HCT116 (cell line): ENCODE data around the gene METTL1. TPM values are rescaled to one million over a fixed set of nuclear protein-coding genes. Genes with fewer than 3 reads are reported as not detected.

Experiments
- ATAC-seq: fragments of 200-7000 bp; cut with Tn5 transposase; 2 replicates; pipeline ENCODE4 v1.9.1; 2020; ENCODE audit warnings: mild to moderate bottlenecking, moderate library complexity
- BruUV-seq: library from RNA; stranded (reverse); fragments of 400-500 nt; replicated peaks from 2 replicates; lab custom pipeline; 2021; lab: Mats Ljungman, UMichigan
- CTCF ChIA-PET: fragments of 300-600 bp; sonication (Branson Sonifier 250); formaldehyde crosslinking; loops from one replicate; lab custom pipeline; 2021; ENCODE audit warnings: antibody characterized with exemption; lab: Charles Lee
- POLR2A ChIA-PET: fragments of 300-600, 350-600 bp; sonication (Branson Sonifier 250); formaldehyde crosslinking; loops from one replicate; lab custom pipeline; 2021; ENCODE audit warnings: antibody characterized with exemption; lab: Charles Lee
- RAD21 ChIA-PET, 2 experiments: fragments of 300-600 bp; sonication (Branson Sonifier 250); formaldehyde crosslinking; loops; one replicate each; lab custom pipeline; 2023; ENCODE audit warnings: low total read pairs in 2 of 2; ENCODE audit not compliant: uncharacterized antibody in 2 of 2, unreplicated experiment in 2 of 2, low non-redundant PET in 1 of 2; lab: Charles Lee
- DNase-seq: peaks from one replicate; pipeline ENCODE4 v3.0.0-alpha.2; 2010; ENCODE audit warnings: low read depth, low spot score
- H2AFZ ChIP-seq: fragments of 200-600 bp; shearing (Covaris generic), sonication (generic); 2 replicates; pipeline ENCODE4 v1.6.1; 2017; ENCODE audit warnings: low read depth, mixed run types, mixed read lengths, antibody characterized with exemption, low read length; ENCODE audit not compliant: poor library complexity, severe bottlenecking
- H3K27ac ChIP-seq: 2 replicates; pipeline ENCODE4 v1.5.1; 2012; ENCODE audit warnings: low read depth, low read length
- H3K27me3 ChIP-seq: fragments of 200-600 bp; sonication (generic); 2 replicates; pipeline ENCODE4 v1.6.1; 2016; ENCODE audit warnings: mixed run types, low read length, mixed read lengths; ENCODE audit not compliant: insufficient read depth
- H3K36me3 ChIP-seq, 2 experiments: fragments of 200-500 bp in 1 of 2; fragments of 200-600 bp in 1 of 2; sonication (Bioruptor generic) in 1 of 2; sonication (generic) in 1 of 2; 2 replicates each; pipeline versions ENCODE4 v1.5.1 to v1.6.1; 2014 to 2016; ENCODE audit warnings: low read length in 2 of 2, inconsistent platforms in 1 of 2, mixed read lengths in 1 of 2, mixed run types in 1 of 2; ENCODE audit not compliant: insufficient read depth in 2 of 2, control insufficient read depth in 1 of 2
- H3K4me1 ChIP-seq, 2 experiments: fragments of 200-600 bp in 1 of 2; sonication (generic) in 1 of 2; 2 replicates each; pipeline versions ENCODE4 v1.5.1 to v1.6.1; 2012 to 2017; ENCODE audit warnings: low read length in 2 of 2, inconsistent platforms in 1 of 2, mild to moderate bottlenecking in 1 of 2, mixed read lengths in 1 of 2, mixed run types in 1 of 2, moderate library complexity in 1 of 2; ENCODE audit not compliant: insufficient read depth in 2 of 2, control insufficient read depth in 1 of 2
- H3K4me2 ChIP-seq: fragments of 200-600 bp; sonication (generic); 2 replicates; pipeline ENCODE4 v1.6.1; 2017; ENCODE audit warnings: mixed run types, low read length, mixed read lengths
- H3K4me3 ChIP-seq, 2 experiments: fragments of 200-600 bp in 1 of 2; sonication (generic) in 1 of 2; replicated peaks in 1 of 2; 2 replicates each; pipeline ENCODE4 v1.5.1; 2011 to 2016; ENCODE audit warnings: low read length in 2 of 2, control low read depth in 1 of 2, low read depth in 1 of 2, mild to moderate bottlenecking in 1 of 2, mixed read lengths in 1 of 2, mixed run types in 1 of 2
- H3K79me2 ChIP-seq: fragments of 200-600 bp; sonication (generic); 2 replicates; pipeline ENCODE4 v1.6.1; 2017; ENCODE audit warnings: mild to moderate bottlenecking, mixed run types, low read length, moderate library complexity, mixed read lengths; ENCODE audit not compliant: insufficient read depth
- H3K9ac ChIP-seq: fragments of 200-600 bp; sonication (generic); 2 replicates; pipeline ENCODE4 v1.6.1; 2016; ENCODE audit warnings: low read length, mixed read lengths
- H3K9me2 ChIP-seq: fragments of 200-600 bp; sonication (generic), shearing (Covaris generic); 2 replicates; pipeline ENCODE4 v1.6.1; 2017; ENCODE audit warnings: mixed run types, mild to moderate bottlenecking, moderate library complexity; ENCODE audit not compliant: insufficient read depth
- H3K9me3 ChIP-seq, 2 experiments: fragments of 200-500 bp in 1 of 2; fragments of 200-600 bp in 1 of 2; sonication (Bioruptor generic) in 1 of 2; sonication (generic) in 1 of 2; 2 replicates each; pipeline ENCODE4 v1.6.1; 2014 to 2017; ENCODE audit warnings: low read length in 2 of 2, mixed read lengths in 2 of 2, inconsistent platforms in 1 of 2, low read depth in 1 of 2, mild to moderate bottlenecking in 1 of 2, mixed run types in 1 of 2, moderate library complexity in 1 of 2; ENCODE audit not compliant: control insufficient read depth in 1 of 2, insufficient read depth in 1 of 2
- H4K20me1 ChIP-seq: fragments of 200-600 bp; sonication (generic), shearing (Covaris generic); 2 replicates; pipeline ENCODE4 v1.6.1; 2017; ENCODE audit warnings: mixed run types, mild to moderate bottlenecking, moderate library complexity; ENCODE audit not compliant: insufficient read depth
- CBX3 ChIP-seq: IDR thresholded peaks from 2 replicates; pipeline ENCODE4 v1.6.1; 2012; ENCODE audit warnings: low read depth
- CEBPB ChIP-seq: IDR thresholded peaks from 2 replicates; pipeline ENCODE4 v1.6.1; 2012; ENCODE audit warnings: low read depth
- SP1 ChIP-seq: IDR thresholded peaks from 2 replicates; pipeline ENCODE4 v1.6.1; 2012; ENCODE audit warnings: low read depth
- ZFX ChIP-seq: fragments of 450-650 bp; IDR thresholded peaks from 2 replicates; pipeline ENCODE4 v1.6.1; 2017
- intact Hi-C: fragments of 100-400 bp; cut with micrococcal nuclease; formaldehyde crosslinking; loops from 2 replicates; pipeline ENCODE4 v1.10.0; 2022
- microRNA-seq: library from miRNA; unstranded; fragments of <30 nt; microRNA quantifications from one replicate; pipeline ENCODE4, GENCODE V29; 2016; ENCODE audit warnings: borderline number of aligned reads
- total RNA-seq: library from RNA; stranded (reverse); gene quantifications from one replicate; pipeline ENCODE4 v1.2.1, GENCODE V29; 2021; ENCODE audit not compliant: unreplicated experiment
- TF ChIP-seq, protein P1 (sequence below): IDR thresholded peaks from 2 replicates; pipeline ENCODE4 v1.6.1; 2012
- TF ChIP-seq, protein P2 (sequence below), 3 experiments: fragments of 200-600 bp in 1 of 3; sonication (generic) in 1 of 3; IDR thresholded peaks in 2 of 3; conservative IDR thresholded peaks in 1 of 3; 2 replicates each; pipeline ENCODE4 v1.5.1; 2012 to 2017; ENCODE audit warnings: low read depth in 2 of 3, low read length in 2 of 3, antibody characterized with exemption in 1 of 3, borderline replicate concordance in 1 of 3, control low read depth in 1 of 3, mild to moderate bottlenecking in 1 of 3, mixed read lengths in 1 of 3, mixed run types in 1 of 3, moderate library complexity in 1 of 3; ENCODE audit not compliant: insufficient read depth in 1 of 3

Gene METTL1
- total RNA-seq, 1 experiment from 2014 or later, result 56.6 TPM

DNA sequence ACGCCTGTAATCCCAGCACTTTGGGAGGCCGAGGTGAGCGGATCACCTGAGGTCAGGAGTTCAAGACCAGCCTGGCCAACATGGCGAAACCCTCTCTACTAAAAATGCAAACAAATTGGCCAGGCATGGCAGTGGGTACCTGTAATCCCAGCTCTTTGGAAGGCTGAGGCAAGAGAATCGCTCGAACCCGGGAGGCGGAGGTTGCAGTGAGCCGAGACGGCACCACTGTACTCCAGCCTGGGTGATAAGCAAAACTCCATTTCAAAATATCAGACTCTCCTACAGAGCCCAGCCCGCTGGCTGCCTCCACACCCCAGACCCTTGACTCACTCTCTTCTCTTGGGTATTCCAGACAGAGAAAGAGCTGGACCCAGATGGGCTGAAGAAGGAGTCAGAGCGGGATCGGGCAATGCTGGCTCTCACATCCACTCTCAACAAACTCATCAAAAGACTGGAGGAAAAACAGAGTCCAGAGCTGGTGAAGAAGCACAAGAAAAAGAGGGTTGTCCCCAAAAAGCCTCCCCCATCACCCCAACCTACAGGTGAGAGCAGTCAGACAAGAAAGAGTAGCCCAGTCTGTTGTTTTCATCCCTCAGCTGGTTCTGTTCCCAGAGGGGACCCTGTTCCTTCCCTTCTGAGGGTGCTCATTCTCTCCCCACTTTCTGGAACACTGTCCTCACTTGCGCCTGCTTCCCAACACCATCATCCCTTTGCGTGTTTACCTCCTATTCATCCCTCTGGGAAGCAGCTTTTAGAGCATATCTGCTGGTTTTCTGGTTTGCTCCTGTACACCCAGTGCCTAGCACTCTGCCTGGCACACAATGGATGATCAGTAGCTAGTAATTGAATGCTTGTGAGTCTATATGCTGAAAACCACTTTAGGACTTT is 53.0 kb downstream of the METTL1 start:
- ChIA-PET POLR2A (no interaction called here), RAD21 (no interaction called here), CTCF (no interaction called here)
- ATAC-seq (no peak), DNase-seq (no peak)
- Histone ChIP-seq H3K27ac (no peak overlapping the region), H3K9me3 (no peaks in the 10 kb centered on the region), H3K4me1 (no peaks in the 10 kb centered on the region), H2AFZ (no peak overlapping the region), H4K20me1 (no peaks in the 10 kb centered on the region), H3K36me3 (peaks cover 3 to 15% of the 10 kb centered on the region in 2 experiments; a peak in 3 of 4 replicates), H3K79me2 (no peaks in the 10 kb centered on the region), H3K4me3 (no peak overlapping the region), H3K4me2 (no peak overlapping the region), H3K27me3 (no peaks in the 10 kb centered on the region), H3K9me2 (no peaks in the 10 kb centered on the region), H3K9ac (no peak overlapping the region)
- no peak for TF ChIP-seq ZFX
- TF ChIP-seq, protein P1, sequence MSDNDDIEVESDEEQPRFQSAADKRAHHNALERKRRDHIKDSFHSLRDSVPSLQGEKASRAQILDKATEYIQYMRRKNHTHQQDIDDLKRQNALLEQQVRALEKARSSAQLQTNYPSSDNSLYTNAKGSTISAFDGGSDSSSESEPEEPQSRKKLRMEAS, result no peak
- no peak for TF ChIP-seq SP1
- no peak for TF ChIP-seq CEBPB
- TF ChIP-seq CBX3, result no peak
- TF ChIP-seq, protein P2, sequence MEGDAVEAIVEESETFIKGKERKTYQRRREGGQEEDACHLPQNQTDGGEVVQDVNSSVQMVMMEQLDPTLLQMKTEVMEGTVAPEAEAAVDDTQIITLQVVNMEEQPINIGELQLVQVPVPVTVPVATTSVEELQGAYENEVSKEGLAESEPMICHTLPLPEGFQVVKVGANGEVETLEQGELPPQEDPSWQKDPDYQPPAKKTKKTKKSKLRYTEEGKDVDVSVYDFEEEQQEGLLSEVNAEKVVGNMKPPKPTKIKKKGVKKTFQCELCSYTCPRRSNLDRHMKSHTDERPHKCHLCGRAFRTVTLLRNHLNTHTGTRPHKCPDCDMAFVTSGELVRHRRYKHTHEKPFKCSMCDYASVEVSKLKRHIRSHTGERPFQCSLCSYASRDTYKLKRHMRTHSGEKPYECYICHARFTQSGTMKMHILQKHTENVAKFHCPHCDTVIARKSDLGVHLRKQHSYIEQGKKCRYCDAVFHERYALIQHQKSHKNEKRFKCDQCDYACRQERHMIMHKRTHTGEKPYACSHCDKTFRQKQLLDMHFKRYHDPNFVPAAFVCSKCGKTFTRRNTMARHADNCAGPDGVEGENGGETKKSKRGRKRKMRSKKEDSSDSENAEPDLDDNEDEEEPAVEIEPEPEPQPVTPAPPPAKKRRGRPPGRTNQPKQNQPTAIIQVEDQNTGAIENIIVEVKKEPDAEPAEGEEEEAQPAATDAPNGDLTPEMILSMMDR (IDR thresholded peaks at IDR 0.05 in 2 of 3, conservative IDR thresholded peaks at IDR 0.05 in 1 of 3; ENCODE audit: borderline replicate concordance in 1 of 3, insufficient read depth in 1 of 3, low read depth in 2 of 3, low read length in 2 of 3), result no peak
- intact Hi-C loops, result no loop called here
- no TSS peak for BruUV-seq

Small RNA genes lying within 50 kb of the gene (microRNA-seq; reads per million reads assigned to microRNA genes)
- gene MIR6759, result not detected

Other genes with a start within 250 kb of the METTL1 start
- gene MBD6, start 249.3 kb downstream of the METTL1 start, total RNA-seq, result 70.1 TPM
- gene DCTN2, start 224.9 kb downstream of the METTL1 start, total RNA-seq, result 95.9 TPM
- gene KIF5A, start 222.1 kb downstream of the METTL1 start, total RNA-seq, result 5.2 TPM
- gene PIP4K2C, start 180.9 kb downstream of the METTL1 start, total RNA-seq, result 38.4 TPM
- gene DTX3, start 167.3 kb downstream of the METTL1 start, total RNA-seq, result 0.37 TPM
- 3.6 TPM for gene ARHGEF25, start 160.7 kb downstream of the METTL1 start, total RNA-seq
- gene B4GALNT1, start 138.9 kb downstream of the METTL1 start, total RNA-seq, result 31.3 TPM
- 98.4 TPM for gene OS9, start 78.0 kb downstream of the METTL1 start, total RNA-seq
- gene AGAP2, start 33.4 kb downstream of the METTL1 start, total RNA-seq, result 15.8 TPM
- 14.9 TPM for gene TSPAN31, start 27.1 kb downstream of the METTL1 start, total RNA-seq
- 206 TPM for gene CDK4, start 19.8 kb downstream of the METTL1 start, total RNA-seq
- 21.8 TPM for gene MARCHF9, start 17.0 kb downstream of the METTL1 start, total RNA-seq
- gene CYP27B1, start 5.0 kb downstream of the METTL1 start, total RNA-seq, result 11.6 TPM
- 5.0 TPM for gene EEF1AKMT3, start 509 bp upstream of the METTL1 start, total RNA-seq
- gene TSFM, start 10.7 kb upstream of the METTL1 start, total RNA-seq, result 53.2 TPM
- 1.1 TPM for gene AVIL, start 46.6 kb upstream of the METTL1 start, total RNA-seq
- gene CTDSP2, start 74.6 kb upstream of the METTL1 start, total RNA-seq, result 82.7 TPM
- 9.1 TPM for gene ATP23, start 169.5 kb upstream of the METTL1 start, total RNA-seq